ENCODE data around the gene CRLF1.

GRCh38 chr19:18608102-18608804 is 1.7 kb upstream of the CRLF1 start:
- TF ChIP-seq POLR2A (IDR thresholded peaks at IDR 0.05; ENCODE audit: low read depth, low read length) (no peak), PAX5 (IDR thresholded peaks at IDR 0.05; ENCODE audit: insufficient read depth, low read length, severe bottlenecking) (no peak), POLR2AphosphoS5 (IDR thresholded peaks at IDR 0.05; ENCODE audit: low read depth, low read length) (no peak), TAF1 (IDR thresholded peaks at IDR 0.05; ENCODE audit: low read depth, low read length) (no peak)

All from GM12891 (cell line).